Right forelimb (tissue), 1 donor: ENCODE measurements around the gene ARHGAP26.

ENCODE experiments used
- DNase-seq: peaks from one replicate; pipeline ENCODE4 v3.0.0-alpha.2; 2018

The ARHGAP26 gene

DNA sequence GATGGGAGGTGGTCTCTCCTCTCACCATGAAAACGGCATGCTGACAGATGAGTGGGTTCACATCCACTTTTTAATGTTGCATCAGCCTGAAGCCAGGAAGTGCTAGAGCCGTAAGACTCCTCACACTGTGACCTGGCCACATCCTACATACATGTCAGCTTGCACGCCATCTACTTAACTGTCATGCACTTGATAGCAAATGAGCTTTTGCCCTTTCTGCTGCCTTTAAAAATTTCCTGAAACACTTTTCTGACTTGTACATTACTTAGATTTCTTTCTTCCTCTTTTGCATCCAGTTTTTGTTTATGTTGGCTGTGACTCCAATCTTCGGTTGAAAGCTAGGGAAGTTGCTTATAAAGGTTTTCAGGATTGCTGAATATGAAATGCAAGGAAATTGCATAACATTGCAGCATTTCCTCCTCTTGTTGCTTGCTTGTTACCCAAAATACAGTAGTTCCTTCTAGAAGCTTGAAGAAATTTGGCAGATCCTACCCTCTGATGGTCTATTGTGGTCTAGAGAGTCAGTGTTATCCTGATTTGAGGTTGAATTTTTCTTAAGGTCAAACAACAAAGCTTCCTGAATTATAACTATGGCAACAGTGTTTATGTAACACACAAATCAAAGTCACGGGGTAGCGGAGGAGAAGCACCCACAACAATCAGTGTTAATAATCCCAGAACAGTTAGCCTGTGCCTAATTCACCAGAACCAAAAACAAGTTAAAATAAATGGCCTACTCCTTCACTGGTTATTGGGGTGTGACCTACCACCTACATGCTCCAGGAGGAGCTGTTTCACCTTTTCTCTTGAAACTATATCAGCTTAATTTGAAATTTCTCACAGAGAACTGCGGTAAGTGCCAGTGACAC is 232.5 kb downstream of the ARHGAP26 start:
- no peak for DNase-seq

DNA sequence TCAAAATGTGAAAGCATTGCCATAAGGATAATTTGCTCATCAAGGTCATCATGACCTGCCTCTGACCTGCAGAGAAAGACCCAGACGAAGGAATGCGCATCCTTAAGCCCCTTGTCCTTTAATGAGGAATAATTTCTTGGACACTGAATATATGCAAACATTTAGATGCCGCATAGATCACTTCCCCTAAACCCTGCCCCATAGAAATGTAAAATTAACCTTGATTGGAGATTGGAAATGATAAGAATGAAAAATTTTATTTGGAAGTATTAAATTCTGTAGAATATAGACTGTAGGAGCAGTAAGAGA is 233.1 kb downstream of the ARHGAP26 start:
- no peak for DNase-seq

DNA sequence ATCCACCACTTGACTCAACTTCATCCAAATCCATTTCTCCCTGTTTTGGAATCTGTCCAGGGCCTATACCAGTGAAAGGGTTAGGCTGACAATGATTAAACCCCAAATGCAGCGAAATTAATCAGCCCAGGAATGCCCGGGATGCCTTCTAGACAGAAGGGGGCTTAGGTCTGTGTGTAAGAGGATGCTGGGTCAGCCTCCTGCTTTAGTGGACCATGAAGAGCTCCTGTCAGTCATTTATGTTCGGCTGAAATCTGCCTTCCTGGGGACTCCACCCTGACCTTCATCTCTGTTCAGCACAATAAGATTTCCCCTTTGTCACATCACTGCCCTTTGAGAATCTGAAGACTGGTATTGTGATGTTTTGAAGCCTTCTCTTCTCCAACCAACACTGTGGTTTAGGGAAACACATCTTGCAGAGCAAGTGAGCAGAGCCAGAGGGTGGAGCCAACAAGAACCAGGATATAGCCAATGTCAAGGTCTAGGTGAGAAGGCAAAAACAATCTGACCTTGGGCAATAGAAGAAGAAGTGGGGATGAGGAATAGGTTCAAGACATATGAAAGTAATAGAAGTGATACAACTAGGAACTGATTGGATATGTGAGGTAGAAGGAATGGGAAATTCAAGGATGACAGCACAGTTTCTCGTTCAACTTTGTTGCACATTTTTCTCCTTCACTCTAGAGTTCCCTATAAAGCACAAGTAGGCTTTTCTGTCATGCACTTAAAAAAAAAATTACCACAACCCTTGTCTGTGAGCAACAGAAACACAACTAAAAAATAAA is 234.4 kb downstream of the ARHGAP26 start:
- DNase-seq, result no peak

DNA sequence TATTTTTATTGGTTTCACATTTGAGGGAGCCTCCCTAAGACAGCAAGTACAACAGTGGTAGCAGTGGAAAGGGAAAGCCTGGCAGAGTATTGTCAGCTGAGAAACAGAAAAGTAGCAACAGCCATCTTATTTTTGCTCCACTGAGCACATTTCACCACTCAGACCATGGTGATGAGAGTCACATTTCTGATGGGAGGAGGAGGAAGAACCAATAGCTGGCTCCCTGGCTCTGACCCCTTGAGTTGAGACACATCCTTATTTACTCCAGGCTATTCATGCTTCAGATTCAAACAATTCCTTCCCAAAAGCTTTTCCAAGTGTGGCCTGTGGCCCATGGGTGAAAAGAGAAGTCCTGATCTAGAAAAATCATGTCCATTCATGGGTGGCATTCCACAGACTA is 236.3 kb downstream of the ARHGAP26 start:
- no peak for DNase-seq

DNA sequence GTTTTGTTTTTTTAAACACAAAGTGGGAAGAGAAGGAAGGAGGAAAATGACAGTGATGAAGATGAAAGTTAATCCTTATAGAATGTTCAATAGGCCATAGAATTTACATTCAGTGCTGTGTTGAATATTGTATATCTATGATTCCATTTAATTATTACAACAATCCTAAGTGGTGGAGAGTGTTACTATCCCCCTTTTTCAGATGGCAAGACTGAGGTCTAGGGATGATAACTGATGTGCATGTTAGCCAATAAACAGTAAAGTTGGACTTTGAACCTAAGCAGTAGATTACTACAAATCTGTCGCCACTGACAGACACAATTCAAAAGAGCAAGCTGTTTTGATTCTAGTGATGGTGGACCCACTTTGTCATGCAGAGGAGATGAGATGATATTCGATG is 237.9 kb downstream of the ARHGAP26 start:
- no peak for DNase-seq

DNA sequence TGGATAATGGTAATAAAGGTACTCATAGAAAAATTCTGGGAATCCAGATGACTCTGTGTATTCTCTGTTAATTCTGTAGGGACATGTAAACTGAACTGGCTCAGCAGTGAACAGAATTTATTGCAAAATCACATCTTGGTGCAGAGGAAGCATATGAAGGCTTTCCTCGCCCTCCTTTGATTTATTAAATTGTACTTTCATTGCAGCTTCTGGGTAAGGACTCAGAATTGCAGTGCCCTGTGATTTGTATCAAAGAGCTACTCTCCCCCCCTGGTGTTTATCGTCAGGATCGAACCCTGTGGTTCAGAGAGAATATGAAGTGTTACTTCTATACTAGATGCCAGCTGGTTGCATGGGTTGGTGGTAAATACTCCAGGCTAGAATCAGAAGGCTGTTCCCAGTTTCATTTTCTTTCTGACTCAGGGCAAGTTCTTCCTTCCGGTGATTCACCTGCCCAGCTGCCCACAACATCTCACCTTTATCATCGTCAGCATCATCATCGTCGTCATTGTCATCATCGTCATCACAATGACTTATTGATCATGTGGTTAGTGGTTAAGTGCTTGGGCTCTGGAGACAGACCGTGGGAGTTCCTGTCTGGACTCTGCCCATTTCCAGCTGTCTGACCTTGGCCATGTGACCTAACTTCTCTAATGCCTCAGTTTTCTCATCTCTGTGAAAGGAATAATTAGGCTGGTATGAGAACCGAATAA is 238.8 kb downstream of the ARHGAP26 start:
- DNase-seq, result no peak

DNA sequence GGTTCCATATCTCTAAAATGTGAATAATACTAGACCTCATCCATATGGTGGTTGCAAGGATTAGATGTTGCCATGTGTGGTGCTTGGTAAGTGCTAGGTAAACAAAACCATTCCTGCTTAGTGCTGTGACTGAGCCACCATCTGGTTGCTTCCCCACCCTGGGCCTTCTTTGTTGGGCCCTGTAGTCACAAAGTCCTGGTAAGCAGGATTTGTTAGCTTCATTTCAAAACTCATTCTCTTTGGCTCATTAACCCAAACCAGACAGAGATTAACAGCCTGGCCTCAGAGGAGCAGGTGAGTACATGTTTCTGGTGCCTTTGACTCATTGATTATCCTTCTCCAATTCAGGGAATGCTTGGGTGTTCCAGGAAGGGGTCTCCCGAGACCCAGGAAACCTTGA is 240.2 kb downstream of the ARHGAP26 start:
- DNase-seq, result no peak

DNA sequence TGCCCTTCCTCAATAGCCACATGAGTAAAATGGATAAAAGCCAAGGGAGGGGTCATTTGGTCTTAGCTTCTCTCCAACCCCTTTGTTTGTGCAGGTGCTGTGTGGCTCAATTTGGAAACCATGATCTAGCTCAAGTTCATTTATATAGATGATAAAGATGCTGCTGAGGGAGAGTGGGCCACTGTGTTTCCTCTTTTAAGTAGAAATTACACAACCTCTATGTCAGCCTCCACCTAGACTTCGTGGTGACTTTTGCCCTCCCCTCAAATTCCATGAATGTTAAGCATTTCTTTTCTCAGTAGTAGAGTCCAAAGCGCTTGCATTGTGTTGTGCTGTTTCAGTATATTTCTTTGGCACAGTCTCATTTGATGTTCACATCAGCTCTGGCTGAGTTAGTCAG is 241.4 kb downstream of the ARHGAP26 start:
- no peak for DNase-seq

DNA sequence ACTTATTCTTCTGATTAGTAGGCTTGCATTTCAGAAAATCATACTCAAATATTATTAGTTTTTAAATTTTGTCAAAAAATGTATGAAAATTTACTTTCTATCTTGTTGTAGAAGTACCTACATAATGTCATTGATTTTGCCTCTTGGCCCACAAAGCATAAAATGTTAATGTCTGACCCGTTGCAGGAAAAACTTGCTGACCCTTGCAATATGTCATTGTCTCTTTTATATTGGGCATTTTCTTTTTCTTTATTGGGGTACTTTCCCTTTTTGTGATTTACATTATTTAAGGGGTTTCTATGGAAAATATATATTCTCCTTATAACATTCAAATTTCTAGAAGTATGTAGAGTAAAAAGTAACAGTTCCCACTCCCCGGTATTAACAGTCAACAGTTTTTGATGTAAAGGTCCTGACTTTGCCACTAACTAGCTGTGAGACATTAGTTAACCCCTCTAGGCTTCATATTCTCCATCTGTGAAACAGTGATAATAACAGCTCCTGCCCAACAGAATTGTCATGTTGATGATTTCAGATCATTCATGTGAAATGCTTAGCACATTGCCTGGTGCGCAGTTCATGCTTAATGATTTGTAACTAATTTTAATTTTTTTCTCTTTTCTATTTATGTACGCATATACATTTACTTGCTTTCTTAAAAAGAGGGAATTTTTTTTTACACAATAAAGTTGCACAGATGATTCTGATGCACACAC is 243.2 kb downstream of the ARHGAP26 start:
- no peak for DNase-seq

DNA sequence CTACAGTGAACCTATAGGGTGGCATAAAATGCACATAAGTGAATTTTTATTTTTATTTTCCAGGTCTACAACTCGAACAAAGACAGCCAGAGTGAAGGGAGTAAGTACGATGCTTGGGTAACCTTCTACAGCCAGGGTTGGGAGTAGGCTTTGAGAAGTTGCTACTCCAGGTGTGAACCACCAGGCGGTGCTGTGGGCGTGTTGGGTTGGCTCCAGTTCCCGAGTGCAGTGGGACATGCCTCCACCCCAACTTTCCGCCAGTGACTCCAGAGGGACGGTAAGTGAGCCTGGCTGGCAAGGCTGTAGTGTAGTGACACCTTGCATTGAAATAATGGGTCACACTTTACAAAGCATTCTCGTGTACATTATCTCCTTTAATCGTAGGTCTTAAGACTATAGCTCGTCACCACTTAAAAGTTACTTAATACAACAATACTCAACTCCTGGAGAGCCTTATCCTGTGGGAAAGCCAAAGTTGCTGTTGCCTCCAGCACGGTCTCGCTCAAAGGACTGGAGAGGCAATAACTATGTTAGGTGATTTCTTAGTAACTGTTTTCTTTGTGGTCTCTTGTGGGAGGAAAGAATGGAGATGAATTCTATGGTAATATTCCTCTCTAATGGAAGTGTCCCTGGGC is 244.0 kb downstream of the ARHGAP26 start:
- no peak for DNase-seq

DNA sequence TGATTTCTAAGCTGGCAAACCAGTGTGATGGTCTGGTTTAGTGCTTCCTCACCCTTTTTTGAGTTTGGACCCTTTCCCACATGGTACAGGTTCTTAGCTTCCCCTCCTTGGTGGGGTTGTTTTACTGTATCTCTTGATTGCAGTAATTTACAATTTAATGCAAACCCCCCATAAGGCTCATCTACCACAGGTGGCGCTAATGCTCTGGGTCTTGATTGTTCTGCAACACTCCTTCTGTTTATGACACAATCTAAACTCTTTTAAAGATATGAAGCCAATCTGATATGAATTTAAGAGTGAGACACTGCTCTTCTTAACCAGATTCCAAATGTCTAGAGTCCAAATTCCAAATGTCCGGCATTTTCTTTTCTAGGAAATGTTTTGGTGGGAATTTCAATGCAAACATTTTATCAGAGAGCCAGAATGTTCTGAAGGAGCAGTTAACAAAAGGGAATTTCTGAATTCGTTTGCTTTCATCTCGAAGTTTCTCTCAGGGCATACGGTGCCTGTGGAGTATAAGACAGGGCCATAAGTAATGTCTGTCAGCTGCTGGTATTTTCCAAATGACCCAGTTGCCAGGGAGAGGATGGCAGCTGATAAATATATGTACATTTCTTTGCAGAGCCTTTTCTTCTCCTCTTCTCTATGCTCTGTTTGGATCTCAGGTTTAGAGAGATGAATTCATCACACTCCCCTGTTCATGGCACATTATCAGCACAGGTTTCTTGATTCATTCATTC is 246.8 kb downstream of the ARHGAP26 start:
- no peak for DNase-seq

DNA sequence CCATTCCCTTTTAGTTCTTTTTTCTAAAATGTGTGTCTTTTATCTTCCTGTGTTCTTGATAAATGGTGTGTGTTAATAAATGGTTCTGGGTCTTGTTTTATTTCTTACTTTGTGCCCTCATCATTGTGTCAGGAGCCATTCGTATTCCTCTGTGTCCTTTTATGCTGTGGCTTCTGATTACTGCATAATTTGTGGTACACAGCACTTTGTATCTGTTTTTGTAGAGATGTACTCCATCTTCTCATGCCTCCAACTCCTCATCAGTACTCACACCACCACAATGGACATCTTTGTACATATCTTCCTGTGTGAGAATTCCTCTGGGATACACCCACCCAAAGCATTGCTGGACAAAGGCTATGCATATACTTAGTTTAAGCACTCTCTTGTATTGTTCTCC is 247.4 kb downstream of the ARHGAP26 start:
- no peak for DNase-seq

DNA sequence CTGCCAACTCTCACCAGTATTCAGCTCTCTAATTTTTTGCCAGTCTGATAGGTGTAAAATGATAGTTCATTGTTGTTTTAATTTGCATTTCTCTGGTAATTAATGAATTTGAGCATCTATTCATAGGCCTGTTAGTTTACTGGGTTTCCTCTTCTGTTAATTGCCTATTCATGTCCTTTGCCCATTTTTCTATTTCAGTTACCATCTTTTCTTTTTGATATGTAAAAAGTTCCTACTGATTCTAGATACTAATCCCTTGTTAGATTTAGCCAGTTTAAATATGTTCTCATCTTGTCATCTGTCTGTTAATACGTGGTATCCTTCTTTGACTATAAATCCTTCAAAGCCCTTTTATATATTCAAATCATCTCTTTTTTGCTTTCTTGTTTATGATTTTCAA is 247.8 kb downstream of the ARHGAP26 start:
- no peak for DNase-seq

DNA sequence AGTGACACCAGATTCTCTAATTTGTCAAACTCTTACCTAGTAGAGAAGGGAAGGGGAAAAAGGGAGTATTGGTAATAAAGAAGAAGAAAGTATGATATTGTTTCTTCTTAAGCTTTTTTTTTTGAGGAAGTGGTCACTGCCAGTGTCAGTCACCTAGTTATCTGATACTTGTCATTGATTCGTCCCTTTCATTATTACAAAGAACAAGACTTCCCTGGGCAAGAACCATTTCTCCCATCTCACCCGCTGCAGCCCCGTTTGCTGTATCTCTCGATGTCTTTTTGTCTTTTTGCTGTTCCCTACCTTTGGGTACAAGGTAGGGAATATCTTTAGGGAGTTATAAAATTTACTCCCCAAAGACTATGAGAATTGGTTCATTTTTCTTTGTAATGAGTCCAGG is 249.0 kb downstream of the ARHGAP26 start:
- DNase-seq, result no peak

DNA sequence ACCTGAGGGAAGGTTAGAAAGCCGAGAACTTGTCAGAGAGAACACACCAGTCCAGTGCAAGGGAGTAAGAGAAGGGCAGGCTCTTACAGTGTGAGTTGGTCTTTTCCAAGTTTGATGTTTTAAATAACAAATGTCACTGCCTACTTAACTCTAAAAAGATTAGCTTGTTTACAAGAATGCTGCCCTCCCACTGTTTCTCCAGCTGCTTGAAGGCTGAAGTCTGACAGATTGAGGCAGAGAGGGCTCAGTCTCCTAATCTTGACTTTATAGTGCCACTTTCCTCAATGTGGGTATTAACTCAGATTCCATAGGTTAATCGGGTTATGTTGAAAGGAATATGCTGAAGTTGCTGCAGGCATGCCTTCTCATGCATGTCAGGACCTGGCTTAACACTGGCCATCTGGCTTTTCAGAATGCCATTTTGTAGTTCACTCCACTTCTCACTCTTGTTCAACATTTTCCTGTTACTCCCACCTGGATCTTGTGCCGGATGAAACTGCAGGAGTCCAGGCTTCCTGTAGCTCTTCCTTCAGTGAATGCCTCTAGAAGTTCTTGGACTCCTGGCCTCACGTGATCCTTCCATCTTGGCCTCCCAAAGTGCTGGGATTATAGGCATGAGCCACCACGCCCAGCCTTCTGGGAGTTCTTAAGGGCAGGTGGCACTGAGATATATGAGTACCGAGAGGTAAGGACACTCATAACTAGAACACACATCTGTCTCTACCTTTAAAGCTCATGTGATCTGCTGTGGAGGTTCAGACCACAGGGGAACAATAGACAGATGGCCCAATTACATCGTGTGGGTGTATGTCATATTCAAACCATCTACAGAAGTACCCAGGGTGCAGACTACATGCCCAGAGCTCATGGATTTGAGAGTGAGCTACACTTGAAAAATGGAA is 249.7 kb downstream of the ARHGAP26 start:
- no peak for DNase-seq

DNA sequence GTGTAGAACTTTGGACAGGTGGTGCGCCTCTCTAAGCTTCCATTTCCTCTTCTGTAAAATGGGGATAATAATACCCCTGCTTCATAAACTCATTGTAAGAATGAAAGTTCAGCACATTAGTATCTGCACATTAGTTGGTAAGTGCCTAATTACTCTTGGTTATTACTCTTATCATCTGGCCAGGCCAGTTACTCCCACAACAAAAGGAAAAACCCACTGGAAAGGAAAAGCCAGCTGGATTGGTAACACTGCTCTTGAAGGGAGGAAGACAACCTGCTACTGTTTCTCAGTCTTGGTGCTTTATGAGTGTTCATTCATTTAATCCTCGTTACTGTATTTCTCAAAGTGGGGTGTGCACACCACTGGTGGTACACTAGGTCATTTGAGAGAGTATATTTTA is 251.4 kb downstream of the ARHGAP26 start:
- DNase-seq, result no peak

DNA sequence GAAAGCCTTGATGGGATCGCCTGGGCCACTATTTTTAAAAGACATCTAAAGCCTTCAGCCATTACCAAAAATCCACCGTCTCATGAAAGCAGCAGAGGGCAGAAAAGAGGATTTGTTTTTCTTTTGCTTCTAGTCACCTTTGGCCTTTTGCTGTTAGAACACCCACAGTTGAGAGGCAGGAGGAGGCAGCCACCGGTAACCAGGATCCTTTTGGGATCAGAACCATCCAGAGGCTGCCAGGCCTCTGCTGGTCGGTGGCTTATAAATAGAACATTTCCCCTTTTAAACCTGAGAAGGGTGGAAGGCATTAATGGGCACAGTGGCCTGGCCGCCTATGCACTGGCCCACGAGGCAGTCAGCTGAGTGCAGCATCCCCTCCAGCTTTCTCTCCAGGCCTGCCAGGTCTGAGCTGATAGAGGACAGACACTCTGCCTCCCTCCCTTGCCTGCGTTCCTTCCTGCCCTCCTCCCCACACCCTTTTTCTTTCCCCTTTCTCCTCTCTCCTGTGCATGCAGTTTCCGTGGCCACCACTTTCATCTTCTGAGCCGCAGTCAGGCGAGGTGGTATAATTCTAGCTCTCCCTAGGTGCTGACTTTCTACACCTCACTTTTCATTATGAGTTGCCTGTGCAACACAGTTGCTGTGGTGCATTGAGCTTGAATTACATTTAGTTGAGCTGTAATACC is 253.4 kb downstream of the ARHGAP26 start:
- DNase-seq, result no peak

DNA sequence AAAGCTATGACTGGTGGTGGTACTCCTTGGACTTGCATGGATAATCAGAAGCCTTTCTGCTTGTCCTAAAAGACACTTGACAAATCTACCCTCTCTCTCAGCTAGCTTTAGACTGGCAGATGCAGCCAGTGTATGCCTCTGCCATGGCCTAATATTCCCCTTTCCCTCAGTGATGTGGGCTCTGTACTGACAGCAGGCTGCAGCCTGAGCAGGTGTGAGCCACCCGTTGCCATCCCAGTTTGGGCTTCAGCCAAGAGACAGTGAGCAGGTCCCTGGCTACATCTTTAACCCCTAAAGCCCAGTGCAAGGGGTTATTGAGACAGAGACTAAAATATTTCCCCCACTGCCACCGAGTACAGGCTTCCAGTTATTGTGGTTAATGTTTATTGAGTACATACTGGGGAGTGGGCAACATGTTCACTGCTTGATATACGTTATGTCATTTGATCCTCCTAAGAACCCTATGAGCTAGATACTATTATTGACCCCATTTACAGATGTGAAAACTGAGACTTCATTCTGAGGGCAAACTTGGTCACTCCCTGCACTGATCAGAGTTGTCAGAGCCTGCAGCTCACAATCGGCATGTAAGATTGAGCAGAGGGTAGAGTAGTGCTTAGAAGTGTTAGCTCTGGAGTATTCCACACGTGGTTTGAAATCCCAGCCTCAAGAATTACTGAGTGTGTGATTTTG is 254.2 kb downstream of the ARHGAP26 start:
- no peak for DNase-seq

DNA sequence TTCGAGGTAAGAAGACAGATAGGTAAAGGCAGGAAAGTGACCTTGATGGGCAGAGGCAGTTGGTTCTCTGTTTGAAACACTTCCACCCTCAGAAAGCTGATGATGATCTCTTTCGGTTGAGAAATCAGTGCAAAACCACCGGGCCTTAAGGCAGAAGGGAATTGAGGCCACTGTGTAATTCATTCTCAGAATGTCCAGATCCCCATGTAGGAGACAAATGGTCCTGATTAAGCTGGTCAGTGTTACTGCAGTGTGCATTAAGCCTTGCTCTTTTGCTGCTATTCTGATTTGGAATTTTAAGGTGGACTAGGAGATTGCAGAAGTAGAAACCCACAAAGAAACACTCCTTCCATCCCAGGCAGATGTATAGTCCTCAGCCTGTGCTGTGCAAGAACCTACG is 255.2 kb downstream of the ARHGAP26 start:
- DNase-seq, result no peak

DNA sequence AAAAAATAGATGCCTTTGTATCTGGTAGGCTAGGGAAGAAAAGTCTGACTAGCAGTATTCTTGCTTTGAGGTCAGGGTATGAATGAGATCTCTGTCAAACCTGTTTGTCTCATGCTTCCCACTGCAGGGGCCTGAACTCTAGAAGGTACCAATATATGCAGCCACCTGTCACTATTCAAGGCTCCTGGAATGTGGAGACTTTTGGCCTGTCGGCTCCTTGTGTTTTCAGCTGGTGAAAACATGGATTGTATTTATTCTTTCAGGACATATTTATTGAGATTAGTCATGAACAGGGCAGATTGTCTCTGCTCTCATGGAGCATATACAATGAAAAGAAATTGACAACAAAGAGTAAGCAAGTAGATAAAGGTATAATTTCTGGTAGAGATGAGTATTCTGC is 255.8 kb downstream of the ARHGAP26 start:
- no peak for DNase-seq
